Measurements from ENCODE around the gene PBX4. TPM values are rescaled to one million over a fixed set of nuclear protein-coding genes. Genes with fewer than 3 reads are reported as not detected.
A peak's percentile ranks its signal among the peaks of the same experiment; 100 is the strongest.

PBX4 gene
- total and polyA plus RNA-seq, 2 donors (not counting 1 experiment from before 2014, with no cell fraction given) = 11.7 TPM

DNA sequence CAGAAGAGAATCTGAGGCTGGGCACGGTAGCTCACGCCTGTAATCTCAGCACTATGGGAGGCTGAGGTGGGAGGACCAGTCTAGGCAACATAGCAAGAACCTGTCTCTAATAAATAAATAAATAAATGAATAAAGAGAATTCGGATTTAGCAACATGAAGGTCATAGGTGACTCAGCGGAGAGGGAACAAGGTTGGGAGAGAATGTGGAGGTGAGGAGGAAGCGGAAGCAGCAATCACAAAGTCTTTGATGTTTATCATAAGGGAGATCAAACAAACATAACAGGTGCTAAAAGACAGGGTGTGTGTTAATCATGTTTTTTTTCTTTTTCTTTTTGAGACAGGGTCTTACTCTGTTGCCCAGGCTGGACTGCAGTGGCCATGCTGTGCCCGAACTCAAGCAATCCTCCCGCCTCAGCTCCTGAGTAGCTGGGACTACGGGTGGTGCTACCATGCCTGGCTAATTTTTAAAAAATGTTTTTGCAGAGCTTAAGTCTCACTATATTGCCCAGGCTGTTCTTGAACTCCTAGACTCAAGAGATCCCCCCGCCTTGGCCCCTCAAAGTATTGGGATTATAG is 16.3 kb downstream of the PBX4 start:
- Histone ChIP-seq H3K4me1 (ENCODE audit: control insufficient read depth in 2 of 2, insufficient read depth in 2 of 2, low read length in 2 of 2) (peaks cover 5 to 25% of the 10 kb centered on the region in 2 donors), H4K20me1 (ENCODE audit: control insufficient read depth, insufficient read depth, low read length, poor library complexity, severe bottlenecking) (no peaks in the 10 kb centered on the region), H3K4me2 (replicated peaks; ENCODE audit: low read depth, low read length, poor library complexity, severe bottlenecking) (no peak overlapping the region), H3K79me2 (ENCODE audit: control insufficient read depth, insufficient read depth, low read length) (no peaks in the 10 kb centered on the region), H3K36me3 (replicated peaks in 1 of 2; ENCODE audit: control extremely low read depth in 1 of 2, control insufficient read depth in 1 of 2, extremely low read depth in 1 of 2, insufficient read depth in 2 of 2, low read length in 1 of 2) (no peaks in the 10 kb centered on the region), H3K4me3 (ENCODE audit: control extremely low read depth in 1 of 5, extremely low read depth in 1 of 5, insufficient read depth in 1 of 5, low read depth in 2 of 5, low read length in 4 of 5) (no peak overlapping the region), H3K9me3 (ENCODE audit: control extremely low read depth in 1 of 3, control insufficient read depth in 2 of 3, insufficient read depth in 1 of 3, low read length in 2 of 3) (no peaks in the 10 kb centered on the region), H3K27ac (ENCODE audit: low read length in 2 of 2) (no peak overlapping the region), H3K9ac (ENCODE audit: low read length) (no peak overlapping the region), H3K27me3 (replicated peaks in 1 of 4; ENCODE audit: control extremely low read depth in 1 of 4, control insufficient read depth in 3 of 4, insufficient read depth in 4 of 4, low read length in 3 of 4) (no peaks in the 10 kb centered on the region), H2AFZ (ENCODE audit: insufficient read depth, low read depth, low read length, poor library complexity, severe bottlenecking) (no peak overlapping the region)
- no peaks in the 10 kb centered on the region for H3K9me3 Mint-ChIP-seq (ENCODE audit: insufficient read depth)
- H3K27me3 Mint-ChIP-seq = no peaks in the 10 kb centered on the region
- WGBS (ENCODE audit: insufficient coverage) = 94% methylated on average over 5 of the region's 9 CpGs
- no peak for ATAC-seq (ENCODE audit: low read depth)
- ChIA-PET CTCF (interaction anchor here (0.7 kb wide), 1 partner anchor 48 kb away, joined by 3 read pairs; no protein-coding TSS in a partner anchor), POLR2A (interaction anchor here (0.7 kb wide), 1 partner anchor 12 kb away, joined by 3 read pairs; no protein-coding TSS in a partner anchor)
- no peak for DNase-seq
- peaks cover 31% of the 10 kb centered on the region for H3K4me1 Mint-ChIP-seq
- intact Hi-C loops (cut with micrococcal nuclease) = no loop called here
- H3K4me3 Mint-ChIP-seq = no peak overlapping the region
- no peak for TF ChIP-seq EZH2 (IDR thresholded peaks at IDR 0.05; ENCODE audit: borderline replicate concordance, insufficient read depth, low read depth, low read length, poor library complexity, severe bottlenecking)
- TF ChIP-seq, protein P1, sequence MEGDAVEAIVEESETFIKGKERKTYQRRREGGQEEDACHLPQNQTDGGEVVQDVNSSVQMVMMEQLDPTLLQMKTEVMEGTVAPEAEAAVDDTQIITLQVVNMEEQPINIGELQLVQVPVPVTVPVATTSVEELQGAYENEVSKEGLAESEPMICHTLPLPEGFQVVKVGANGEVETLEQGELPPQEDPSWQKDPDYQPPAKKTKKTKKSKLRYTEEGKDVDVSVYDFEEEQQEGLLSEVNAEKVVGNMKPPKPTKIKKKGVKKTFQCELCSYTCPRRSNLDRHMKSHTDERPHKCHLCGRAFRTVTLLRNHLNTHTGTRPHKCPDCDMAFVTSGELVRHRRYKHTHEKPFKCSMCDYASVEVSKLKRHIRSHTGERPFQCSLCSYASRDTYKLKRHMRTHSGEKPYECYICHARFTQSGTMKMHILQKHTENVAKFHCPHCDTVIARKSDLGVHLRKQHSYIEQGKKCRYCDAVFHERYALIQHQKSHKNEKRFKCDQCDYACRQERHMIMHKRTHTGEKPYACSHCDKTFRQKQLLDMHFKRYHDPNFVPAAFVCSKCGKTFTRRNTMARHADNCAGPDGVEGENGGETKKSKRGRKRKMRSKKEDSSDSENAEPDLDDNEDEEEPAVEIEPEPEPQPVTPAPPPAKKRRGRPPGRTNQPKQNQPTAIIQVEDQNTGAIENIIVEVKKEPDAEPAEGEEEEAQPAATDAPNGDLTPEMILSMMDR (IDR thresholded peaks at IDR 0.05) = no peak
- no peak overlapping the region for H3K27ac Mint-ChIP-seq

DNA sequence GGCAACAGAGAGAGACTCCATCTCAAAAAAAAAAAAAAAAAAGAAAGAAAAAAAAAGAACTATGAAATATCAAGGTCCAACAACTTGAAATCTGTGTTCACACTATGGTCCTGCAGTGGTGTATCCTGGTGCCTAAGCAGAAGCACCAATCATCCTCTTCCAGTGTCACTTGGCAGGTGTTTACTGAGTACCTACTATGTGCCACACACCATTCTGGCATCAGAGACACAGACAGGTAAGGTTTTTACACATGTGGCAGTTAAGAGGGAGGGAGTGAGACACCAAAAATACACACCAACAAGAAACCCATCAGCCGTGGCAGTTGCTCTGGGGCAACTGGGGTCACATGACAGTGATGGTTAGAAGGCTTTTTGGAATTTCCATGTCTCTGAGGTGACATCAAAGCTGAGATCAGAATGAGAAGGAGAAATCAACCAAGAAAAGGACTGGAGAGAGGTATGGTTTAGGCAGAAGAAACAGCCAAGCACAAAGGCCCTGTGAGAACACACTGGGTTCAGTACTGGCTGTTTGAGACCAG is 17.6 kb downstream of the PBX4 start:
- no peak overlapping the region for H3K27ac ChIP-seq (ENCODE audit: low read length in 2 of 2)
- H3K9ac ChIP-seq (ENCODE audit: low read length) = no peak overlapping the region
- no peak for DNase-seq
- peak overlapping the region; percentile 23 for H3K27ac Mint-ChIP-seq
- H3K79me2 ChIP-seq (ENCODE audit: control insufficient read depth, insufficient read depth, low read length) = no peaks in the 10 kb centered on the region
- WGBS (ENCODE audit: insufficient coverage) = no CpG with 5 or more reads among the region's 1 CpG
- intact Hi-C loops (cut with micrococcal nuclease) = no loop called here
- no peaks in the 10 kb centered on the region for H3K36me3 ChIP-seq (replicated peaks in 1 of 2; ENCODE audit: control extremely low read depth in 1 of 2, control insufficient read depth in 1 of 2, extremely low read depth in 1 of 2, insufficient read depth in 2 of 2, low read length in 1 of 2)
- CTCF ChIA-PET = no interaction called here
- H4K20me1 ChIP-seq (ENCODE audit: control insufficient read depth, insufficient read depth, low read length, poor library complexity, severe bottlenecking) = no peaks in the 10 kb centered on the region
- no peak overlapping the region for H3K4me3 ChIP-seq (ENCODE audit: control extremely low read depth in 1 of 5, extremely low read depth in 1 of 5, insufficient read depth in 1 of 5, low read depth in 2 of 5, low read length in 4 of 5)
- no peaks in the 10 kb centered on the region for H3K9me3 ChIP-seq (ENCODE audit: control extremely low read depth in 1 of 3, control insufficient read depth in 2 of 3, insufficient read depth in 1 of 3, low read length in 2 of 3)
- H3K4me2 ChIP-seq (replicated peaks; ENCODE audit: low read depth, low read length, poor library complexity, severe bottlenecking) = no peak overlapping the region
- no peak overlapping the region for H2AFZ ChIP-seq (ENCODE audit: insufficient read depth, low read depth, low read length, poor library complexity, severe bottlenecking)
- H3K4me1 ChIP-seq (ENCODE audit: control insufficient read depth in 2 of 2, insufficient read depth in 2 of 2, low read length in 2 of 2) = peaks cover 5 to 27% of the 10 kb centered on the region in 2 donors
- ATAC-seq (ENCODE audit: low read depth) = no peak
- TF ChIP-seq, protein P1 (IDR thresholded peaks at IDR 0.05) = no peak
- no peak for TF ChIP-seq EZH2 (IDR thresholded peaks at IDR 0.05; ENCODE audit: borderline replicate concordance, insufficient read depth, low read depth, low read length, poor library complexity, severe bottlenecking)
- POLR2A ChIA-PET = interaction anchor here (1.1 kb wide), 1 partner anchor 17 kb away, joined by 6 read pairs; no protein-coding TSS in a partner anchor
- H3K9me3 Mint-ChIP-seq (ENCODE audit: insufficient read depth) = no peaks in the 10 kb centered on the region
- peaks cover 32% of the 10 kb centered on the region for H3K4me1 Mint-ChIP-seq
- H3K4me3 Mint-ChIP-seq = peak overlapping the region; percentile 0
- no peaks in the 10 kb centered on the region for H3K27me3 Mint-ChIP-seq
- no peaks in the 10 kb centered on the region for H3K27me3 ChIP-seq (replicated peaks in 1 of 4; ENCODE audit: control extremely low read depth in 1 of 4, control insufficient read depth in 3 of 4, insufficient read depth in 4 of 4, low read length in 3 of 4)
